SU-DHL-6 (cell line): ENCODE measurements around the gene BBX.

ENCODE experiments used
- H2AFZ ChIP-seq: fragments of 200-600 bp; sonication (generic); 2 replicates; pipeline ENCODE4 v1.6.1; 2014; ENCODE audit warnings: low read depth, mild to moderate bottlenecking, moderate library complexity, mixed read lengths, antibody characterized with exemption, low read length; ENCODE audit not compliant: severe bottlenecking
- H3F3A ChIP-seq: fragments of 200-600 bp; shearing (Covaris generic); 2 replicates; pipeline ENCODE4 v1.6.0; 2016; ENCODE audit warnings: antibody characterized with exemption, mild to moderate bottlenecking; ENCODE audit not compliant: insufficient read depth
- H3K27ac ChIP-seq: fragments of 200-600 bp; sonication (generic); 2 replicates; pipeline ENCODE4 v1.5.1; 2016; ENCODE audit warnings: low read depth, mild to moderate bottlenecking, low read length, moderate library complexity, mixed read lengths
- H3K27me3 ChIP-seq: fragments of 200-600 bp; sonication (generic), shearing (Covaris generic); 2 replicates; pipeline ENCODE4 v1.6.0; 2014; ENCODE audit warnings: mild to moderate bottlenecking, low read length
- H3K36me3 ChIP-seq: fragments of 200-600 bp; sonication (generic); 2 replicates; pipeline ENCODE4 v1.6.1; 2014; ENCODE audit warnings: mild to moderate bottlenecking, low read length, mixed read lengths
- H3K4me2 ChIP-seq: fragments of 300-600, 200-600 bp; shearing (Covaris generic), sonication (generic); 2 replicates; pipeline ENCODE4 v1.6.0; 2014; ENCODE audit warnings: low read length, low read depth, mild to moderate bottlenecking; ENCODE audit not compliant: poor library complexity, severe bottlenecking
- H3K4me3 ChIP-seq: fragments of 200-600 bp; sonication (generic); 2 replicates; pipeline ENCODE4 v1.5.1; 2014; ENCODE audit warnings: antibody characterized with exemption, low read length, mild to moderate bottlenecking, mixed read lengths; ENCODE audit not compliant: insufficient read depth, poor library complexity, severe bottlenecking
- H3K79me2 ChIP-seq: fragments of 200-600 bp; sonication (generic); 2 replicates; pipeline ENCODE4 v1.6.1; 2014; ENCODE audit warnings: mild to moderate bottlenecking, low read length, moderate library complexity; ENCODE audit not compliant: insufficient read depth
- H3K9ac ChIP-seq: fragments of 200-600 bp; sonication (generic); 2 replicates; pipeline ENCODE4 v1.7.0; 2014; ENCODE audit warnings: mild to moderate bottlenecking, low read length
- H3K9me2 ChIP-seq: fragments of 200-600 bp; sonication (generic); replicated peaks from 2 replicates; pipeline ENCODE4 v1.6.1; 2014; ENCODE audit warnings: low read length; ENCODE audit not compliant: insufficient read depth
- H3K9me3 ChIP-seq: fragments of 200-600 bp; sonication (generic); 2 replicates; pipeline ENCODE4 v1.6.1; 2014; ENCODE audit warnings: low read length, mixed read lengths; ENCODE audit not compliant: insufficient read depth
- H4K20me1 ChIP-seq: fragments of 200-600 bp; sonication (generic); 2 replicates; pipeline ENCODE4 v1.6.1; 2014; ENCODE audit warnings: low read depth, mild to moderate bottlenecking, antibody characterized with exemption, low read length, moderate library complexity, mixed read lengths
- EZH2phosphoT487 ChIP-seq: fragments of 200-600 bp; sonication (generic), shearing (Covaris generic); conservative IDR thresholded peaks from 2 replicates; pipeline ENCODE4 v1.6.1; 2018; ENCODE audit warnings: mild to moderate bottlenecking, antibody characterized with exemption, low read length, moderate library complexity, mixed read lengths
- TF ChIP-seq, protein P1 (sequence below): fragments of 200-600 bp; sonication (generic); IDR thresholded peaks from one replicate; pipeline ENCODE4 v1.5.1; 2017; ENCODE audit warnings: antibody characterized with exemption, mild to moderate bottlenecking, low read length, moderate library complexity; ENCODE audit not compliant: insufficient read depth, poor library complexity, severe bottlenecking

The BBX gene

DNA sequence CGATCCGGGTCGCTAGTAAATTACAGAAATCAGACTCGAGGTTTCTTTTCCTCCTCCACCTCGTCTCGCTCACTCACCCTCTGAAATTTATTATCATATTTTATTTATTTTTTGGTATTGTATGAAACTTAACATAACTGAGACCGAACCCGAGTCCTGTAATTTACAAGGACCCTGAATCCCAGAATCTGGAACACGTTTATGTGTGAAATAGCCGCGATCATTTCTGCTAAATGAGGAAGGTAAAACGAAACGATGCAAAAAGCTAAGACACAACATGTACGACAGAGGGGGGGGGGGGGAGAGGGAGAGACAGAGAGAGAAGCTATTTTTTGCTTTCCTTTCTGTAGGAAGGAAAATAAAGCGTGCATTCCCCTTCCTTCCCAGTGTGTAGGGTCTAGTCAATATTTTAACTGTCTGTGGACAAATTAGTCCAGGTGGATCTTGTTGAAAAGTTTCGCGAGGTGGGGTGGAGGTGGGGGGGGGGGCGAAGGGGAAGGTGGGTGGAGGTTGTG lies 1.6 kb downstream of the BBX start:
- no peak for TF ChIP-seq EZH2phosphoT487
- TF ChIP-seq, protein P1, sequence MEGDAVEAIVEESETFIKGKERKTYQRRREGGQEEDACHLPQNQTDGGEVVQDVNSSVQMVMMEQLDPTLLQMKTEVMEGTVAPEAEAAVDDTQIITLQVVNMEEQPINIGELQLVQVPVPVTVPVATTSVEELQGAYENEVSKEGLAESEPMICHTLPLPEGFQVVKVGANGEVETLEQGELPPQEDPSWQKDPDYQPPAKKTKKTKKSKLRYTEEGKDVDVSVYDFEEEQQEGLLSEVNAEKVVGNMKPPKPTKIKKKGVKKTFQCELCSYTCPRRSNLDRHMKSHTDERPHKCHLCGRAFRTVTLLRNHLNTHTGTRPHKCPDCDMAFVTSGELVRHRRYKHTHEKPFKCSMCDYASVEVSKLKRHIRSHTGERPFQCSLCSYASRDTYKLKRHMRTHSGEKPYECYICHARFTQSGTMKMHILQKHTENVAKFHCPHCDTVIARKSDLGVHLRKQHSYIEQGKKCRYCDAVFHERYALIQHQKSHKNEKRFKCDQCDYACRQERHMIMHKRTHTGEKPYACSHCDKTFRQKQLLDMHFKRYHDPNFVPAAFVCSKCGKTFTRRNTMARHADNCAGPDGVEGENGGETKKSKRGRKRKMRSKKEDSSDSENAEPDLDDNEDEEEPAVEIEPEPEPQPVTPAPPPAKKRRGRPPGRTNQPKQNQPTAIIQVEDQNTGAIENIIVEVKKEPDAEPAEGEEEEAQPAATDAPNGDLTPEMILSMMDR: no peak
- peak overlapping the region; percentile 95 for H3K4me2 ChIP-seq
- peak overlapping the region; percentile 93 for H3K4me3 ChIP-seq
- H2AFZ ChIP-seq: peak overlapping the region; percentile 95
- no peaks in the 10 kb centered on the region for H3K9me3 ChIP-seq
- H4K20me1 ChIP-seq: no peaks in the 10 kb centered on the region
- no peaks in the 10 kb centered on the region for H3K9me2 ChIP-seq
- peak overlapping the region; percentile 83 for H3K9ac ChIP-seq
- H3F3A ChIP-seq: peaks cover 13% of the 10 kb centered on the region
- peak overlapping the region; percentile 81 for H3K27ac ChIP-seq
- H3K79me2 ChIP-seq: peaks cover 26% of the 10 kb centered on the region
- H3K27me3 ChIP-seq: no peaks in the 10 kb centered on the region
- peaks cover 21% of the 10 kb centered on the region for H3K36me3 ChIP-seq

DNA sequence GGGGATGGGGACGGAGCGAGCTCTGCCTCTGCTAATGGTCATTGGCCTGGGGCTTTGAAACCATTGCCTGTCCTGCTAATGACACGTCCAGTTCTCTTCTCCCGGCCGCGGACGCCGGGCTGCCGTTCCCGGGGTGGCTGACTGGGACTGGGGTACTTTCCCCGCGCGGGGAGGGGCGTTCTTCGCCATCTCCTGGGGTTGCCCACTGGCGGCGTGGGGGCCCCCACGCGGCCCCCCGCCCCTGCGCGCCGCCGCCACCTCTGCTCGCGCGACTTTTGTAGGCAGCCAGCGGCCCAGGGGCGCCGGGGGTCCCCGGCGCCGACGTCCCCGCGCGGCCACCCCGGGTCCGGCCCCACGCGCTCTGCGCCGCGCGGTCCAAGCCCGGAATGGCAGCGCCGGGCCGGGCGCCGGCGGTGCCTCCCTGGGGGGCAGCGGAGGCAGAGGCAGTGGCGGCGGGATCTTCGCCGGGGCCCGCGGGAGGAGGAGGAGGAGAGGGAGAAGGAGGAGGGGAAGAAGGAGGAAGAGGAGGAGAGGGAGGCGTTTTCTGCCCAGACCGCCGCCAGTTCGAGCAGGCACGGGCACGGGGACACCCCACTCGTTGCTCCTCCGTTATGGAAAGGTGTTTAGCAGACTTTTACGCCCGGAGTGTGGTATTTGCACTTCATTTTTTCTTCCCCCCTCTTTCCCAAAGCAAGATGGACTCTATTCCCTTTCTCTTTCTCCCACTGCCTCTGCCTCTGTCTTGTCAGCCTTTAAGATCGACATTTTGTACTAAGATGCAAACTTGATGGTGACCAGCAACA lies 2.3 kb downstream of the BBX start:
- Histone ChIP-seq H4K20me1 (no peaks in the 10 kb centered on the region), H3K79me2 (peaks cover 26% of the 10 kb centered on the region), H3K9me2 (no peaks in the 10 kb centered on the region), H3K27ac (no peak overlapping the region), H2AFZ (no peak overlapping the region), H3K9me3 (no peaks in the 10 kb centered on the region), H3K27me3 (no peaks in the 10 kb centered on the region), H3K9ac (peak overlapping the region; percentile 83), H3K36me3 (peaks cover 21% of the 10 kb centered on the region), H3K4me3 (peak overlapping the region; percentile 93), H3K4me2 (peak overlapping the region; percentile 95), H3F3A (peaks cover 13% of the 10 kb centered on the region)
- TF ChIP-seq, protein P1: no peak
- TF ChIP-seq EZH2phosphoT487: no peak

- Histone ChIP-seq H4K20me1 (no peaks in the 10 kb centered on the region), H3K4me3 (peak overlapping the region; percentile 93), H3K27ac (no peak overlapping the region), H3K9me3 (no peaks in the 10 kb centered on the region), H3K4me2 (peak overlapping the region; percentile 95), H3K9me2 (no peaks in the 10 kb centered on the region), H2AFZ (no peak overlapping the region), H3K36me3 (peaks cover 21% of the 10 kb centered on the region), H3K9ac (peak overlapping the region; percentile 83), H3F3A (peaks cover 13% of the 10 kb centered on the region), H3K27me3 (no peaks in the 10 kb centered on the region), H3K79me2 (peaks cover 26% of the 10 kb centered on the region)
- TF ChIP-seq EZH2phosphoT487: no peak
- TF ChIP-seq, protein P1: no peak
Observed at GRCh38 chr3:107525644-107526305, 3.0 kb downstream of the BBX start.
